CD8-positive, alpha-beta memory T cell (primary cell): ENCODE measurements around the gene GOT2. TPM values are rescaled to one million over a fixed set of nuclear protein-coding genes. Genes with fewer than 3 reads are reported as not detected.
"Not testable (repeated sequence)": the region's sequence is repeated elsewhere in the genome, so short reads cannot be mapped to it uniquely, and the experiment has no call there.

Source experiments
- CTCF ChIA-PET: fragments of 350-600 bp; sonication (Branson Sonifier 250); formaldehyde crosslinking; loops from one replicate; lab custom pipeline; 2021; ENCODE audit warnings: antibody characterized with exemption; lab: Charles Lee
- POLR2A ChIA-PET: fragments of 350-600 bp; sonication (Branson Sonifier 250); formaldehyde crosslinking; loops from one replicate; lab custom pipeline; 2021; ENCODE audit warnings: antibody characterized with exemption; lab: Charles Lee
- DNase-seq, 5 donors: peaks; one replicate each; pipeline versions ENCODE4 v3.0.0 to v3.0.0-alpha.2; 2020 to 2022; ENCODE audit warnings: mixed read lengths in 1 of 5
- H3K27ac ChIP-seq: one replicate; pipeline ENCODE4 v1.7.0; 2013; ENCODE audit warnings: low read depth, mild to moderate bottlenecking, low read length, moderate library complexity
- H3K27me3 ChIP-seq: 2 replicates; pipeline ENCODE4 v1.7.0; 2013; ENCODE audit warnings: low read length, mild to moderate bottlenecking; ENCODE audit not compliant: insufficient read depth, poor library complexity, severe bottlenecking
- H3K36me3 ChIP-seq: 2 replicates; pipeline ENCODE4 v1.7.0; 2013; ENCODE audit warnings: mild to moderate bottlenecking, low read length, moderate library complexity; ENCODE audit not compliant: insufficient read depth
- H3K4me1 ChIP-seq: 2 replicates; pipeline ENCODE4 v1.7.0; 2013; ENCODE audit warnings: mild to moderate bottlenecking, low read length, moderate library complexity; ENCODE audit not compliant: insufficient read depth
- H3K4me3 ChIP-seq: 2 replicates; pipeline ENCODE4 v1.7.0; 2013; ENCODE audit warnings: mild to moderate bottlenecking, low read length
- H3K9me3 ChIP-seq: 2 replicates; pipeline ENCODE4 v1.7.0; 2013; ENCODE audit warnings: mild to moderate bottlenecking, low read length
- H3K27ac Mint-ChIP-seq, 8 donors: one replicate each; pipeline ENCODE4 v1.8.0; 2020 to 2021; ENCODE audit warnings: mixed read lengths in 8 of 8, mild to moderate bottlenecking in 6 of 8, inconsistent platforms in 3 of 8, moderate library complexity in 3 of 8
- H3K27me3 Mint-ChIP-seq, 2 donors: one replicate each; pipeline ENCODE4 v1.8.0; 2020 to 2021; ENCODE audit warnings: mixed read lengths in 2 of 2, mild to moderate bottlenecking in 1 of 2, moderate library complexity in 1 of 2
- H3K36me3 Mint-ChIP-seq, 3 donors: one replicate each; pipeline ENCODE4 v1.8.0; 2020 to 2021; ENCODE audit warnings: mixed read lengths in 3 of 3, inconsistent platforms in 1 of 3, mild to moderate bottlenecking in 1 of 3
- H3K4me1 Mint-ChIP-seq, 3 donors: one replicate each; pipeline ENCODE4 v1.8.0; 2020 to 2021; ENCODE audit warnings: mixed read lengths in 3 of 3, inconsistent platforms in 1 of 3, mild to moderate bottlenecking in 1 of 3
- H3K4me3 Mint-ChIP-seq, 7 donors: one replicate each; pipeline ENCODE4 v1.8.0; 2020 to 2021; ENCODE audit warnings: mixed read lengths in 7 of 7, mild to moderate bottlenecking in 6 of 7, moderate library complexity in 4 of 7, inconsistent platforms in 2 of 7
- H3K9me3 Mint-ChIP-seq, 5 donors: one replicate each; pipeline ENCODE4 v1.8.0; 2020 to 2022; ENCODE audit warnings: mixed read lengths in 5 of 5, mild to moderate bottlenecking in 3 of 5, moderate library complexity in 2 of 5, inconsistent platforms in 1 of 5
- polyA plus RNA-seq: library from polyadenylated mRNA; unstranded; fragments of 300-500 nt; fragmentation: Illumina TruSeq; gene quantifications from one replicate; pipeline ENCODE4 v1.2.3, GENCODE V29; 2021
- total RNA-seq, 2 experiments: library from RNA; stranded (reverse); gene quantifications; one replicate each; pipeline ENCODE4 v1.2.3, GENCODE V29; 2021

Gene GOT2
- total and polyA plus RNA-seq, 3 experiments from 2014 or later, result 81.1 to 151 (median 149) TPM

- Histone ChIP-seq H3K27ac (no peak overlapping the region), H3K36me3 (no peaks in the 10 kb centered on the region), H3K4me1 (peaks cover 5% of the 10 kb centered on the region), H3K9me3 (no peaks in the 10 kb centered on the region), H3K4me3 (no peak overlapping the region), H3K27me3 (no peaks in the 10 kb centered on the region)
- Mint-ChIP-seq H3K27me3 (peaks cover 0 to 3% of the 10 kb centered on the region in 2 donors), H3K27ac (no peak overlapping the region), H3K4me3 (no peak overlapping the region), H3K4me1 (peaks cover 9 to 10% (median 9%) of the 10 kb centered on the region in 3 donors), H3K36me3 (no peaks in the 10 kb centered on the region), H3K9me3 (no peaks in the 10 kb centered on the region)
- no peak for DNase-seq
- ChIA-PET POLR2A (no interaction called here), CTCF (no interaction called here)
These were observed 19.6 kb upstream of the GOT2 start for GRCh38 chr16:58753711-58754134.

GRCh38 chr16:58744497-58744896 lies 10.4 kb upstream of the GOT2 start:
- Mint-ChIP-seq H3K9me3 (no peaks in the 10 kb centered on the region), H3K4me3 (no peak overlapping the region), H3K4me1 (no peaks in the 10 kb centered on the region), H3K27ac (no peak overlapping the region), H3K27me3 (peaks cover 0 to 6% of the 10 kb centered on the region in 2 donors), H3K36me3 (no peaks in the 10 kb centered on the region)
- Histone ChIP-seq H3K9me3 (no peaks in the 10 kb centered on the region), H3K36me3 (no peaks in the 10 kb centered on the region), H3K27me3 (no peaks in the 10 kb centered on the region), H3K4me3 (no peak overlapping the region), H3K4me1 (no peaks in the 10 kb centered on the region), H3K27ac (no peak overlapping the region)
- ChIA-PET POLR2A (no interaction called here), CTCF (interaction anchor here (5.1 kb wide), 1 partner anchor 12 kb away, joined by 21 read pairs; no protein-coding TSS in a partner anchor)
- no peak for DNase-seq

GRCh38 chr16:58741976-58742375 lies 7.9 kb upstream of the GOT2 start:
- H3K27ac ChIP-seq, result no peak overlapping the region
- no peaks in the 10 kb centered on the region for H3K4me1 Mint-ChIP-seq
- ChIA-PET CTCF (interaction anchor here (1.1 kb wide), 1 partner anchor 14 kb away, joined by 3 read pairs; no protein-coding TSS in a partner anchor), POLR2A (no interaction called here)
- no peaks in the 10 kb centered on the region for H3K4me1 ChIP-seq
- no peak overlapping the region for H3K27ac Mint-ChIP-seq
- no peaks in the 10 kb centered on the region for H3K36me3 Mint-ChIP-seq
- H3K27me3 ChIP-seq, result no peaks in the 10 kb centered on the region
- no peak overlapping the region for H3K4me3 Mint-ChIP-seq
- H3K9me3 Mint-ChIP-seq, result no peaks in the 10 kb centered on the region
- no peaks in the 10 kb centered on the region for H3K9me3 ChIP-seq
- DNase-seq, result no peak
- H3K27me3 Mint-ChIP-seq, result peaks cover 0 to 8% of the 10 kb centered on the region in 2 donors
- no peaks in the 10 kb centered on the region for H3K36me3 ChIP-seq
- no peak overlapping the region for H3K4me3 ChIP-seq

GRCh38 chr16:58741166-58741565 lies 7.0 kb upstream of the GOT2 start:
- Mint-ChIP-seq H3K27ac (no peak overlapping the region), H3K4me3 (no peak overlapping the region), H3K27me3 (peaks cover 0 to 8% of the 10 kb centered on the region in 2 donors), H3K36me3 (no peaks in the 10 kb centered on the region), H3K4me1 (no peaks in the 10 kb centered on the region), H3K9me3 (no peaks in the 10 kb centered on the region)
- Histone ChIP-seq H3K36me3 (no peaks in the 10 kb centered on the region), H3K27ac (no peak overlapping the region), H3K4me1 (no peaks in the 10 kb centered on the region), H3K9me3 (no peaks in the 10 kb centered on the region), H3K27me3 (no peaks in the 10 kb centered on the region), H3K4me3 (no peak overlapping the region)
- ChIA-PET POLR2A (no interaction called here), CTCF (interaction anchor here (1.1 kb wide), 1 partner anchor 15 kb away, joined by 3 read pairs; no protein-coding TSS in a partner anchor)
- DNase-seq, result no peak

- POLR2A ChIA-PET, result no interaction called here
These were observed 4.7 kb upstream of the GOT2 start for GRCh38 chr16:58738672-58739296.

GRCh38 chr16:58736341-58736740 lies 2.2 kb upstream of the GOT2 start:
- H3K4me3 ChIP-seq, POLR2A ChIA-PET, H3K27ac Mint-ChIP-seq, DNase-seq, H3K27me3 ChIP-seq, CTCF ChIA-PET, H3K9me3 Mint-ChIP-seq, H3K27me3 Mint-ChIP-seq, H3K36me3 ChIP-seq, H3K27ac ChIP-seq, H3K9me3 ChIP-seq: not testable (repeated sequence)
- peak overlapping the region in 1 of 7 donors; percentile 74 for H3K4me3 Mint-ChIP-seq
- H3K36me3 Mint-ChIP-seq, result peaks cover 0 to 10% (median 0%) of the 10 kb centered on the region in 3 donors
- H3K4me1 ChIP-seq, result peaks cover 21% of the 10 kb centered on the region
- H3K4me1 Mint-ChIP-seq, result peaks cover 24 to 32% (median 27%) of the 10 kb centered on the region in 3 donors

More at GRCh38 chr16:58738672-58739296, 4.7 kb upstream of the GOT2 start:
- H3K27me3 ChIP-seq, result no peaks in the 10 kb centered on the region
- Mint-ChIP-seq H3K27me3 (peaks cover 0 to 8% of the 10 kb centered on the region in 2 donors), H3K27ac (no peak overlapping the region), H3K4me3 (no peak overlapping the region), H3K4me1 (peaks cover 4 to 10% (median 9%) of the 10 kb centered on the region in 3 donors), H3K9me3 (no peaks in the 10 kb centered on the region), H3K36me3 (peaks cover 0 to 3% (median 0%) of the 10 kb centered on the region in 3 donors)
- no peaks in the 10 kb centered on the region for H3K9me3 ChIP-seq
- DNase-seq, result no peak
- H3K27ac ChIP-seq, result no peak overlapping the region
- no peak overlapping the region for H3K4me3 ChIP-seq
- H3K36me3 ChIP-seq, result no peaks in the 10 kb centered on the region
- CTCF ChIA-PET, result interaction anchor here (1.4 kb wide), 1 partner anchor 17 kb away, joined by 4 read pairs; no protein-coding TSS in a partner anchor
- H3K4me1 ChIP-seq, result peaks cover 6% of the 10 kb centered on the region

- H3K4me3 Mint-ChIP-seq, result peak overlapping the region; percentile 93 to 99 (median 98)
- H3K36me3 Mint-ChIP-seq, result peaks cover 0 to 10% (median 0%) of the 10 kb centered on the region in 3 donors
- no peak for DNase-seq
- POLR2A ChIA-PET, result no interaction called here
- peak overlapping the region in 6 of 8 donors; percentile 37 to 98 (median 94) for H3K27ac Mint-ChIP-seq
- Histone ChIP-seq H3K27me3 (no peaks in the 10 kb centered on the region), H3K9me3 (no peaks in the 10 kb centered on the region), H3K27ac (peak overlapping the region; percentile 80), H3K4me1 (peaks cover 21% of the 10 kb centered on the region), H3K36me3 (no peaks in the 10 kb centered on the region), H3K4me3 (peak overlapping the region; percentile 88)
- peaks cover 38 to 50% (median 40%) of the 10 kb centered on the region in 3 donors for H3K4me1 Mint-ChIP-seq
- no peaks in the 10 kb centered on the region for H3K9me3 Mint-ChIP-seq
- CTCF ChIA-PET, result interaction anchor here (0.6 to 2.2 kb wide), 5 partner anchors 10 to 341 kb away, joined by 3 to 8 read pairs (median 3); no protein-coding TSS in a partner anchor
- H3K27me3 Mint-ChIP-seq, result peaks cover 0 to 2% of the 10 kb centered on the region in 2 donors
These were observed 307 bp upstream of the GOT2 start for GRCh38 chr16:58734459-58734787.

GRCh38 chr16:58733248-58733670 lies 857 bp downstream of the GOT2 start:
- H3K27ac ChIP-seq, result peak overlapping the region; percentile 80
- peak overlapping the region; percentile 88 for H3K4me3 ChIP-seq
- Mint-ChIP-seq H3K27me3 (no peaks in the 10 kb centered on the region), H3K4me3 (peak overlapping the region; percentile 83 to 98 (median 92)), H3K9me3 (no peaks in the 10 kb centered on the region), H3K4me1 (peaks cover 42 to 56% (median 47%) of the 10 kb centered on the region in 3 donors), H3K36me3 (peaks cover 0 to 14% (median 3%) of the 10 kb centered on the region in 3 donors), H3K27ac (peak overlapping the region; percentile 12 to 94 (median 87))
- POLR2A ChIA-PET, result no interaction called here
- peaks cover 21% of the 10 kb centered on the region for H3K4me1 ChIP-seq
- no peaks in the 10 kb centered on the region for H3K27me3 ChIP-seq
- no peak for DNase-seq
- no peaks in the 10 kb centered on the region for H3K9me3 ChIP-seq
- CTCF ChIA-PET, result interaction anchor here (1.4 to 2.2 kb wide), 2 partner anchors 9 to 219 kb away, joined by 4 to 8 read pairs; no protein-coding TSS in a partner anchor
- H3K36me3 ChIP-seq, result no peaks in the 10 kb centered on the region
